NCI-H2029 (cell line): ENCODE data around the gene BCL2.
A peak's percentile ranks its signal among the peaks of the same experiment; 100 is the strongest.
"Not testable (repeated sequence)": the region's sequence is repeated elsewhere in the genome, so short reads cannot be mapped to it uniquely, and the experiment has no call there.

Source experiments
- DNase-seq: peaks from one replicate; lab custom pipeline; 2025; lab: John Stamatoyannopoulos, UW

BCL2 gene

GRCh38 chr18:63234432-63234831 lies 85.1 kb downstream of the BCL2 start:
- DNase-seq: no peak

DNA sequence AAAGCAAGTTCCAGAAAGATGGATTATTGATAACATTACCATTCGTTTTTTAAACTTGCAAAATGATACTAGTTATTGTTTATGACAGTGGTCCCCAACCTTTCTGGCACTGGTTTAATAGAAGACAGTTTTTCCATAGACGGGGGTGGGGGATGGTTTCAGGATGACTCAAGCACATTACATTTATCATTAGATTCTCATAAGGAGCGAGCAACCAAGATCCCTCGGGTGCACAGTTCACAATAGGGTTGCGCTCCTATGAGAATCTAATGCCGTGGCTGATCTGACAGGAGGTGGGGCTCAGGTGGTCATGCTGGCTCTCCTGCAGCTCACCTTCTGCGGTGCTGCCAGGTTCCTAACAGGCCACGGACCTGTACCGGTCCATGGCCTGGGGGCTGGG lies 86.2 kb downstream of the BCL2 start:
- no peak for DNase-seq

- no peak for DNase-seq
Measured at GRCh38 chr18:63232826-63233225, 86.7 kb downstream of the BCL2 start.

DNA sequence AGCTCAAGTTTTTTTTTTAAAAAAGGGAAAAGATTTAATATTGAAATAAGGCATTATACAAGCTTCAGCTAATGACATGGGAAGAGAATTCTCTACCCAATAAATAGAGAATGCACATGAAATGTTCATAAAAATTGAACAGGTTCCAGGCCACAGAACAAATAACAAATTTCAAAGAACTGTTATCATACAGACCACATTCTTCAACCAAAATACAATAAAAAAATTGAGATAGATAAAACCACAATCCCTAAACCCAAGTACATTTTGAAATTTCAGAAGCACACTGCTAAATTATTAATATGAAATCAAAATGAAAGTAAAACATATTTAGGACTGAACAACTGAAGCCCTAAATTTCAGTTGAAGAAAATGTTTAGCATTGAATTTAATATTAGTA lies 89.6 kb downstream of the BCL2 start:
- DNase-seq: no peak

- DNase-seq: peak; percentile 36
Measured at GRCh38 chr18:63225434-63225833, 94.1 kb downstream of the BCL2 start.

GRCh38 chr18:63224630-63225029 lies 94.9 kb downstream of the BCL2 start:
- DNase-seq: no peak

DNA sequence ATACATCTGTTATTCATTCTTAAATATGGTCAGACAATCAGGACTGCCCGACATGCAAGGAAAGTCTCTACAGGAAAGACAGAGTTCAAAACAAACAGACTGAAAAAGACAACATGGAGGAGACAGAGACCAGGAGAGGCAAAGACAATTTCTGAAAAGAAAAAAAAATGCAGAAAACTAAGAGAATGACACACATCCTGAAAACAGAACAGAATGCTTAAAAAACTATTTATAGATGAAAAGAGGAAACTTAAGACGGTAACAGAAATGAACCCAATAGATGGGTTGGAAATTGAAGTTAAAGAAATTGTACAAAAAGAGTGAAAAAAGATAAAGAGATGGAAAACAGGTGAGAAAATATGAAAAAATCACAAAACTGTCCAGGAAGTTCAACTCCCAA lies 95.7 kb downstream of the BCL2 start:
- DNase-seq: no peak

- no peak for DNase-seq
Measured at GRCh38 chr18:63220903-63221302, 98.7 kb downstream of the BCL2 start.

DNA sequence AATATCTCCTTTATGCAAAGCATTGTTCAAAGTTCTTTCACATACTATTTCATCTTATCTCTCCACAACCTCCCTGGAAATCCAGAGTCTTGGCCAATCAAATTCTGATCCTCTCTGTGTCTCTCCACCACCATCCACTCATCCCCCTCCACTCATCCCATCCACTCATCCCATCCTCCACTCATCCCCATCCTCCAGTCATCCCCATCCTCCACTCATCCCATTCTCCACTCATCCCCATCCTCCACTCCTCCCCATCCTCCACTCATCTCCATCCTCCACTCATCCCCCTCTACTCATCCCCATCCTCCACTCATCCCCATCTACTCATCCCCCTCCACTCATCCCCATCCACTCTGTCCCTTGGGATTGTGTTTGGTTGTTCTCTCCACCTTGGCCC lies 101.1 kb downstream of the BCL2 start:
- DNase-seq: no peak

GRCh38 chr18:63216516-63217311 lies 102.9 kb downstream of the BCL2 start:
- no peak for DNase-seq

DNA sequence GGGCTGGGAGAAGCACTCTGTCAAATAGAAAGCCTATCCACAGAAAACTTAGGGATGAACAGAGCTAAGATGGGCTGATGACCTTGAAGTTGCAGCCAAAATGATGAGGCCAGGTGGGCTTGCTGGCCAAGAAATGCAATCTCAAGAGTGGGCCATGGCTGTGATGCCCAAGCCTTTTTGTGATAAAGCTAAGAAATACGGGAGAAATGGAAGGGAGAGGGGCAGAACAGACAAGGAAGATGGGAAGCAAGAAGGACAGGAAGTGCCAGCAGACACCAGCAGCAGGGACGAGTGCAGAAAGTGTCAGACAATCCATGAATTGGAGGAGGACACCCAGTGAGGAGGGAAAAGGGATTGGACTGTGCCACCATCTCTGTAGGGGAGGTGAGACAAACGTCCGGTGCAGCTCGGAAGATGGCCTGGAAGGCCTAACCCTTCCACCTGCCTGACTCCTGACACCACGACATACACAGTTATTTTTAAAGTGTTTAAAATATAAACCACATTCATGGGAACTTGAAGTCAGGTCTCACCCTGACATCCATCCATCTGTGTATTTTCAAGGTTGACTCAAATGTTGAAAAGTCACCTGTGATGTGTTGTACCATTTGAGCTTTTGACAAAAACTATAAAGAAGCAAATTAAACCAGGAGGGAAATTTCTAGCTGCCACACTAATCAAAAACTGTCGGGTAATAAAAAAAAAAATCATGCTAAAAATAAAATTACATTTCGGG lies 105.5 kb downstream of the BCL2 start:
- DNase-seq: no peak

GRCh38 chr18:63213331-63213900 lies 106.2 kb downstream of the BCL2 start:
- DNase-seq: no peak

DNA sequence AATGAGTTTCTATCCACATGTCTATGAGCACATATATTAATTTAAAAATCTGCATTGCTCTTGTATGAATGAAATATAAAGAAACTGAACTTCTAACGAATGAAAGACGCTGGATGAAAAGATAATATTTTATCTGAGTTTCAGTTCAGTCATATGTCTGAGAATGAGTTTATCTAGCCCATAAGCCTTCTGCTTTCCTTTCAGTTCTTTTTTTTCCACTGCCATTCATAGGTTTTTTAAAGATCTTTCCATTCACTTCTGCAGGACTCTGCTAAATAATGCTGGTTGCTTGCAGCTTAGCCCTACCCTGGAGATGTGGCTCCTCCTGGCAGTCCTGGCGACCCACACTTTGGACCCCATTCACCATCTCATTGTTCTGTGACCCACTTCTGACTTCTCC lies 109.0 kb downstream of the BCL2 start:
- DNase-seq: no peak

GRCh38 chr18:63208676-63209075 lies 110.9 kb downstream of the BCL2 start:
- DNase-seq: no peak

- DNase-seq: peak; percentile 36
Measured at GRCh38 chr18:63207835-63208234, 111.7 kb downstream of the BCL2 start.

DNA sequence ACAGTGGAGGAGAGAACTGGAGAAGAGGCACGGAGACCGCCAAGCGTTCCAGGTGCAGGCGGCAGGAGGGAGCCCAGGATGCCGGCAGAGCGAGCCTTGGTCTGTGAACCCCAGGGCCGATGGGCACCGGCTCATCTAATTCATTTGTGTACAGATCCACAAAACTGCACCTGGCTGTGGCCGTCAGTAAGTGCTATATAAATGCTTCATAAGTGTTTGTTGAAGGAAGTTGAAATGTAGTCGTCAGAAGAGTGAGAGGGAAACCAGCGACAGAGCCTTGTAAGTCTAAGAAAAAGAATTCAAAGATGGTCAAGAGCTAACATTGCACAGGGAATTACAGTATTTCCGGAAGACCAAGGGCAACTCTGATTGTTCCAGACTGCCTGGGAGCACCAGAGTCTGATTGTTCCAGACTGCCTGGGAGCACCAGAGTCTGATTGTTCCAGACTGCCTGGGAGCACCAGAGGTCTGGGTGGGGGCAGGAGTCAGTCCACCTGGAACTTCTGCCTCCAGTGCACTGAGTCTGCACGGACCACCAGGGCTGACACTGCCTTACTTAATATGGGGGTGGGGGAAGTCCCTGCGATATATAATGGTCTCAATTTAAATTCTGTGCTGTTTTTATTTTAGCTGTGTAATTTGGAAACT lies 112.3 kb downstream of the BCL2 start:
- DNase-seq: peak; percentile 53

- no peak for DNase-seq
Measured at GRCh38 chr18:63206433-63207142, 113.0 kb downstream of the BCL2 start.

GRCh38 chr18:63205791-63206252 lies 113.7 kb downstream of the BCL2 start:
- DNase-seq: no peak

- no peak for DNase-seq
Measured at GRCh38 chr18:63203497-63203896, 116.1 kb downstream of the BCL2 start.

- DNase-seq: no peak
Measured at GRCh38 chr18:63202828-63203227, 116.7 kb downstream of the BCL2 start.

- DNase-seq: not testable (repeated sequence)
Measured at GRCh38 chr18:63201456-63201855, 118.1 kb downstream of the BCL2 start.

DNA sequence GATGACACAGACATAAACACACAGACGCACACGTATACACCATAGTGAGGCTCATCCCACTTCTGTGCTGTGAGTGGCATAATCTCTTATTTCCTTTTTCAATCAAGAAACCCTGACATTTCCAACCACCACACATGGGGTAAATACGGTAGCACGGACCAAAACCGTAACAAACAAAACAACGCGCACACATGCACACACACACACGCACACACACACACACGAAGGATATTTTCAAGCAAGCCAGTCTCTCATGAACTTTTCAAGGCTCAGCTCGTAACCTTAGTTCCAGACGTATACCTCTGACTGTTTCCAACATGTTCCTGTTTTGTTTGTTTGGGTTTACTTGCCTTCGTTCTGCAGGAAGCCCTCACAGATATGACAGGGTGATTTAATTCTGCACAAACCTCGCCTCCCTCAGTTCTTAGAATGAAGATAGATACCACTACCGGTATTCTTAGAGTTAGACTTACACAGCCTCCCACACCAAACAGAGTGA lies 119.8 kb downstream of the BCL2 start:
- no peak for DNase-seq
